ENCODE measurements around the gene PCTP.

GRCh38 chr17:55772086-55772485, 21.2 kb downstream of the PCTP start:
- TF ChIP-seq POLR2A (IDR thresholded peaks at IDR 0.05) (no peak), CTCF (IDR thresholded peaks at IDR 0.05) (no peak), POLR2AphosphoS5 (IDR thresholded peaks at IDR 0.05) (no peak)

All from transverse colon (tissue), 4 donors.